Nephron progenitor cell (in vitro differentiated cells): Measurements from ENCODE around the gene TTYH1.
"Not testable (repeated sequence)": the region's sequence is repeated elsewhere in the genome, so short reads cannot be mapped to it uniquely, and the experiment has no call there.

Experiments
- DNase-seq: peaks from one replicate; pipeline ENCODE4 v3.0.0; 2021
- H3K27ac Mint-ChIP-seq: 2 replicates; pipeline ENCODE4 v1.8.0; 2021; ENCODE audit warnings: mild to moderate bottlenecking, moderate library complexity, mixed read lengths
- H3K27me3 Mint-ChIP-seq: 2 replicates; pipeline ENCODE4 v1.8.0; 2021; ENCODE audit warnings: mild to moderate bottlenecking, low read depth, mixed read lengths; ENCODE audit not compliant: poor library complexity
- H3K36me3 Mint-ChIP-seq: 2 replicates; pipeline ENCODE4 v1.8.0; 2021; ENCODE audit warnings: low read depth, mixed read lengths
- H3K4me1 Mint-ChIP-seq: 2 replicates; pipeline ENCODE4 v1.8.0; 2021; ENCODE audit warnings: mixed read lengths
- H3K4me3 Mint-ChIP-seq: 2 replicates; pipeline ENCODE4 v1.8.0; 2021; ENCODE audit warnings: mild to moderate bottlenecking, moderate library complexity, mixed read lengths
- H3K9me3 Mint-ChIP-seq: 2 replicates; pipeline ENCODE4 v1.8.0; 2021; ENCODE audit warnings: mild to moderate bottlenecking, moderate library complexity, mixed read lengths
- TF ChIP-seq, protein P1 (sequence below): fragments of 200-600 bp; sonication (generic); IDR thresholded peaks from 2 replicates; pipeline ENCODE4 v1.5.0; 2021; ENCODE audit warnings: antibody characterized with exemption

Gene TTYH1

GRCh38 chr19:54415208-54415900 is at the start of gene TTYH1:
Gene TTYH1 (plus strand): TSS chr19:54415464. CDS start chr19:54415553, 89 bp downstream.
- Mint-ChIP-seq H3K27me3 (peaks cover 83% of the 10 kb centered on the region), H3K4me3 (peak within 1 kb of the TSS; percentile 52), H3K4me1 (peaks cover 26% of the 10 kb centered on the region), H3K9me3 (peaks cover 24% of the 10 kb centered on the region), H3K27ac (peak within 1 kb of the TSS; percentile 16), H3K36me3 (peaks cover 5% of the 10 kb centered on the region)
- peak; percentile 78 for DNase-seq
- TF ChIP-seq, protein P1, sequence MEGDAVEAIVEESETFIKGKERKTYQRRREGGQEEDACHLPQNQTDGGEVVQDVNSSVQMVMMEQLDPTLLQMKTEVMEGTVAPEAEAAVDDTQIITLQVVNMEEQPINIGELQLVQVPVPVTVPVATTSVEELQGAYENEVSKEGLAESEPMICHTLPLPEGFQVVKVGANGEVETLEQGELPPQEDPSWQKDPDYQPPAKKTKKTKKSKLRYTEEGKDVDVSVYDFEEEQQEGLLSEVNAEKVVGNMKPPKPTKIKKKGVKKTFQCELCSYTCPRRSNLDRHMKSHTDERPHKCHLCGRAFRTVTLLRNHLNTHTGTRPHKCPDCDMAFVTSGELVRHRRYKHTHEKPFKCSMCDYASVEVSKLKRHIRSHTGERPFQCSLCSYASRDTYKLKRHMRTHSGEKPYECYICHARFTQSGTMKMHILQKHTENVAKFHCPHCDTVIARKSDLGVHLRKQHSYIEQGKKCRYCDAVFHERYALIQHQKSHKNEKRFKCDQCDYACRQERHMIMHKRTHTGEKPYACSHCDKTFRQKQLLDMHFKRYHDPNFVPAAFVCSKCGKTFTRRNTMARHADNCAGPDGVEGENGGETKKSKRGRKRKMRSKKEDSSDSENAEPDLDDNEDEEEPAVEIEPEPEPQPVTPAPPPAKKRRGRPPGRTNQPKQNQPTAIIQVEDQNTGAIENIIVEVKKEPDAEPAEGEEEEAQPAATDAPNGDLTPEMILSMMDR = peak; percentile 45

GRCh38 chr19:54365798-54366197 is 49.5 kb upstream of the TTYH1 start:
- peaks cover 31% of the 10 kb centered on the region for H3K9me3 Mint-ChIP-seq

GRCh38 chr19:54366811-54367210 is 48.5 kb upstream of the TTYH1 start:
- TF ChIP-seq, protein P1 = no peak
- H3K27ac Mint-ChIP-seq = no peak overlapping the region
- peaks cover 36% of the 10 kb centered on the region for H3K9me3 Mint-ChIP-seq
- DNase-seq = no peak
- H3K36me3 Mint-ChIP-seq = no peaks in the 10 kb centered on the region
- H3K27me3 Mint-ChIP-seq = peaks cover 23% of the 10 kb centered on the region
- no peaks in the 10 kb centered on the region for H3K4me1 Mint-ChIP-seq
- no peak overlapping the region for H3K4me3 Mint-ChIP-seq

More at GRCh38 chr19:54365798-54366197, 49.5 kb upstream of the TTYH1 start:
- H3K4me1 Mint-ChIP-seq, H3K27ac Mint-ChIP-seq, H3K36me3 Mint-ChIP-seq, H3K4me3 Mint-ChIP-seq, DNase-seq: not testable (repeated sequence)
- H3K27me3 Mint-ChIP-seq = peaks cover 29% of the 10 kb centered on the region

GRCh38 chr19:54369082-54369687 is 46.1 kb upstream of the TTYH1 start:
- Mint-ChIP-seq H3K27ac (no peak overlapping the region), H3K4me3 (no peak overlapping the region), H3K4me1 (no peaks in the 10 kb centered on the region), H3K27me3 (peaks cover 17% of the 10 kb centered on the region), H3K9me3 (peaks cover 24% of the 10 kb centered on the region), H3K36me3 (no peaks in the 10 kb centered on the region)
- DNase-seq = no peak
- TF ChIP-seq, protein P1 = no peak

GRCh38 chr19:54369688-54370433 is 45.4 kb upstream of the TTYH1 start:
- not testable (repeated sequence) for H3K4me3 Mint-ChIP-seq, H3K4me1 Mint-ChIP-seq, H3K36me3 Mint-ChIP-seq, DNase-seq, H3K27ac Mint-ChIP-seq
- peaks cover 28% of the 10 kb centered on the region for H3K9me3 Mint-ChIP-seq
- H3K27me3 Mint-ChIP-seq = peaks cover 17% of the 10 kb centered on the region

GRCh38 chr19:54370434-54370796 is 44.8 kb upstream of the TTYH1 start:
- not testable (repeated sequence) for H3K36me3 Mint-ChIP-seq, H3K4me1 Mint-ChIP-seq, H3K4me3 Mint-ChIP-seq, H3K27ac Mint-ChIP-seq, DNase-seq
- H3K27me3 Mint-ChIP-seq = peaks cover 17% of the 10 kb centered on the region
- peaks cover 34% of the 10 kb centered on the region for H3K9me3 Mint-ChIP-seq

DNA sequence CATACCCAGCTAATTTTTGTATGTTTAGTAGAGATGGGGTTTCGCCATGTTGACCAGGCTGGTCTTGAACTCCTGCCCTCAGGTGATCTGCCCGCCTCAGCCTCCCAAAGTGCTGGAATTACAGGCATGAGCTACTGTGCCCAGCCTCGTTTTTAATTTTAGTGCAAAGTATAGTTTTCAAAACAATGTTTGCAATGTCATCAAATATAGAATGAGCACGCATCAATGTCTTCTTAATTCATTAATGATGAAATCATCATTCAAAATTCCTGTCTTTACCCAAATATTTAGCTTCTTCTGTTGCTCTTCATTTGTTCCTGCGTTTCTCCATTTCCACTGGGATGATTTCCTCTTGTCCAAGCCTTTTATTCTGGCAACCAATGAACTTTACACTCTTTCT is 43.8 kb upstream of the TTYH1 start:
- H3K27ac Mint-ChIP-seq, H3K36me3 Mint-ChIP-seq, H3K4me3 Mint-ChIP-seq, H3K4me1 Mint-ChIP-seq, DNase-seq: not testable (repeated sequence)
- peaks cover 36% of the 10 kb centered on the region for H3K9me3 Mint-ChIP-seq
- H3K27me3 Mint-ChIP-seq = peaks cover 15% of the 10 kb centered on the region
